ENCODE data around the gene PTH2. TPM values are rescaled to one million over a fixed set of nuclear protein-coding genes. Genes with fewer than 3 reads are reported as not detected.
A peak's percentile ranks its signal among the peaks of the same experiment; 100 is the strongest.

The PTH2 gene
- polyA plus RNA-seq, 10 donors: not detected

GRCh38 chr19:49431330-49431749 lies 8.1 kb upstream of the PTH2 start:
- no peak for DNase-seq

GRCh38 chr19:49430678-49431329 lies 7.6 kb upstream of the PTH2 start:
- no peak for DNase-seq

GRCh38 chr19:49430172-49430677 lies 7.0 kb upstream of the PTH2 start:
- no peak for DNase-seq

GRCh38 chr19:49428547-49429451 lies 5.6 kb upstream of the PTH2 start:
- DNase-seq: no peak

- DNase-seq: no peak
Observed at GRCh38 chr19:49427855-49428546, 4.8 kb upstream of the PTH2 start.

GRCh38 chr19:49427339-49427738 lies 4.1 kb upstream of the PTH2 start:
- no peak for DNase-seq

GRCh38 chr19:49425922-49426592 lies 2.8 kb upstream of the PTH2 start:
- DNase-seq: no peak

GRCh38 chr19:49425178-49425577 lies 1.9 kb upstream of the PTH2 start, which contains the start of gene GFY:
TSS of gene GFY (plus strand) at chr19:49425388. CDS start at chr19:49426431, 1,043 bp downstream.
- no peak for DNase-seq

- no peak for DNase-seq
Observed at GRCh38 chr19:49423985-49424303, 703 bp upstream of the PTH2 start.

- peak in 1 of 3 donors; percentile 59 for DNase-seq
Observed at GRCh38 chr19:49422407-49423070, 702 bp downstream of the PTH2 start.

- DNase-seq: no peak
Observed at GRCh38 chr19:49421878-49422202, 1.4 kb downstream of the PTH2 start.

- peak in 2 of 3 donors; percentile 69 to 84 for DNase-seq
Observed at GRCh38 chr19:49421039-49421877, 2.0 kb downstream of the PTH2 start.

- no peak for DNase-seq
Observed at GRCh38 chr19:49420227-49420626, 3.0 kb downstream of the PTH2 start.

- no peak for DNase-seq
Observed at GRCh38 chr19:49419173-49419572, 4.1 kb downstream of the PTH2 start.

- no peak for DNase-seq
Observed at GRCh38 chr19:49418511-49418910, 4.7 kb downstream of the PTH2 start.

- DNase-seq: no peak
Observed at GRCh38 chr19:49417088-49417487, 6.2 kb downstream of the PTH2 start.

GRCh38 chr19:49415810-49416200 lies 7.4 kb downstream of the PTH2 start:
- no peak for DNase-seq

GRCh38 chr19:49415102-49415809 lies 8.0 kb downstream of the PTH2 start:
- DNase-seq: no peak

GRCh38 chr19:49414256-49414655 lies 9.0 kb downstream of the PTH2 start:
- DNase-seq: no peak

GRCh38 chr19:49413348-49413747 lies 9.9 kb downstream of the PTH2 start:
- peak in 2 of 3 donors; percentile 40 to 82 for DNase-seq

All from muscle of back (tissue), 11 donors.